KMS-11 (cell line): Measurements from ENCODE around the gene FBXO38.

Source experiments
- H2AFZ ChIP-seq: fragments of 200-600 bp; sonication (generic); 2 replicates; pipeline ENCODE4 v1.6.1; 2016; ENCODE audit warnings: antibody characterized with exemption, mixed run types, low read depth
- H3K27ac ChIP-seq: fragments of 200-600 bp; sonication (generic); 2 replicates; pipeline ENCODE4 v1.6.1; 2016; ENCODE audit warnings: mild to moderate bottlenecking, mixed run types
- H3K27me3 ChIP-seq: fragments of 200-600 bp; sonication (generic); 2 replicates; pipeline ENCODE4 v1.6.1; 2017; ENCODE audit warnings: mild to moderate bottlenecking, low read depth, mixed run types, moderate library complexity; ENCODE audit not compliant: insufficient read depth
- H3K36me3 ChIP-seq: fragments of 200-600 bp; sonication (generic); 2 replicates; pipeline ENCODE4 v1.6.1; 2017; ENCODE audit warnings: mild to moderate bottlenecking, mixed run types; ENCODE audit not compliant: insufficient read depth
- H3K4me1 ChIP-seq: fragments of 200-600 bp; sonication (generic); 2 replicates; pipeline ENCODE4 v1.6.1; 2016; ENCODE audit warnings: mild to moderate bottlenecking, low read depth, mixed run types; ENCODE audit not compliant: poor library complexity, severe bottlenecking
- H3K4me2 ChIP-seq: fragments of 200-600 bp; sonication (generic); 2 replicates; pipeline ENCODE4 v1.7.0; 2016; ENCODE audit warnings: mild to moderate bottlenecking, mixed run types
- H3K4me3 ChIP-seq: fragments of 200-600 bp; sonication (generic); IDR thresholded peaks from 2 replicates; pipeline ENCODE4 v1.6.1; 2017; ENCODE audit warnings: low read depth, low read length, mixed read lengths; ENCODE audit not compliant: insufficient read depth
- H3K79me2 ChIP-seq: fragments of 200-600 bp; sonication (generic); 2 replicates; pipeline ENCODE4 v1.6.1; 2016; ENCODE audit warnings: low read depth, mixed run types; ENCODE audit not compliant: insufficient read depth
- H3K9ac ChIP-seq: fragments of 200-600 bp; sonication (generic); 2 replicates; pipeline ENCODE4 v1.6.1; 2016; ENCODE audit warnings: mild to moderate bottlenecking, mixed run types
- H4K20me1 ChIP-seq: fragments of 200-600 bp; sonication (generic); 2 replicates; pipeline ENCODE4 v1.6.1; 2016; ENCODE audit warnings: mild to moderate bottlenecking, mixed run types; ENCODE audit not compliant: insufficient read depth
- CTCF ChIP-seq: fragments of 200-600 bp; sonication (generic); conservative IDR thresholded peaks from 2 replicates; pipeline ENCODE4 v1.6.1; 2017; ENCODE audit warnings: low read depth, mild to moderate bottlenecking, antibody characterized with exemption, low read length, moderate library complexity, mixed read lengths

The FBXO38 gene

GRCh38 chr5:148492351-148492750, 108.6 kb downstream of the FBXO38 start:
- Histone ChIP-seq H3K79me2 (no peaks in the 10 kb centered on the region), H3K4me3 (no peak overlapping the region), H3K4me2 (no peak overlapping the region), H3K27me3 (no peaks in the 10 kb centered on the region), H3K36me3 (no peaks in the 10 kb centered on the region), H3K4me1 (no peaks in the 10 kb centered on the region), H2AFZ (no peak overlapping the region), H3K9ac (no peak overlapping the region), H4K20me1 (no peaks in the 10 kb centered on the region), H3K27ac (no peak overlapping the region)
- TF ChIP-seq CTCF = no peak
